Colonic mucosa (tissue), 4 donors: ENCODE results near the gene SLC9A2. TPM values are rescaled to one million over a fixed set of nuclear protein-coding genes. Genes with fewer than 3 reads are reported as not detected.

Experiments used
- DNase-seq: peaks from one replicate; pipeline ENCODE4 v3.0.0-alpha.2; 2020
- H3K27ac ChIP-seq: fragments of 200-600 bp; one replicate; pipeline ENCODE4 v1.8.0; 2021
- H3K27me3 ChIP-seq: fragments of 200-600 bp; one replicate; pipeline ENCODE4 v1.8.0; 2021
- H3K36me3 ChIP-seq: fragments of 200-600 bp; one replicate; pipeline ENCODE4 v1.8.0; 2021
- H3K4me1 ChIP-seq: fragments of 200-600 bp; one replicate; pipeline ENCODE4 v1.8.0; 2021; ENCODE audit warnings: mild to moderate bottlenecking
- H3K4me3 ChIP-seq: fragments of 200-600 bp; one replicate; pipeline ENCODE4 v1.8.0; 2021
- H3K9ac ChIP-seq, 2 donors: one replicate each; pipeline ENCODE4 v1.7.0; 2013; ENCODE audit warnings: control low read depth in 2 of 2, low read depth in 2 of 2, low read length in 2 of 2
- H3K9me3 ChIP-seq: fragments of 200-600 bp; one replicate; pipeline ENCODE4 v1.8.0; 2021
- CTCF ChIP-seq: fragments of 200-600 bp; IDR thresholded peaks from one replicate; pipeline ENCODE4 v1.8.0; 2022; ENCODE audit warnings: antibody characterized with exemption, mild to moderate bottlenecking
- intact Hi-C: fragments of 100-400 bp; cut with DNase I; formaldehyde crosslinking; loops from one replicate; pipeline ENCODE4 v1.14.1; 2022
- total RNA-seq, 2 donors: library from RNA; stranded (reverse); fragmentation: NEBNext Ultra II Directional in 1 of 2; extraction: Animal tissue kit (Norgen Biotek cat#: 25700) in 1 of 2; gene quantifications; one replicate each; pipeline ENCODE4 v1.2.1, GENCODE V29; 2021
- donor health status: healthy.
- donor health status: DM: no; HTN: no; CAD: no.
- donor health status: DM: no; HTN: no; CAD: no.

SLC9A2 gene
- total RNA-seq, 2 donors from 2014 or later: 58.4 to 76.2 TPM

GRCh38 chr2:102634831-102635241, 15.5 kb downstream of the SLC9A2 start:
- H3K27ac ChIP-seq: peak overlapping the region; percentile 92

GRCh38 chr2:102635317-102635716, 16.0 kb downstream of the SLC9A2 start:
- Histone ChIP-seq H3K9ac (peak overlapping the region in 1 of 2 donors; percentile 48), H3K27me3 (no peaks in the 10 kb centered on the region), H3K27ac (peak overlapping the region; percentile 92), H3K9me3 (no peaks in the 10 kb centered on the region), H3K4me1 (peaks cover 6% of the 10 kb centered on the region), H3K4me3 (no peak overlapping the region), H3K36me3 (no peaks in the 10 kb centered on the region)
- intact Hi-C loops: no loop called here
- no peak for TF ChIP-seq CTCF
- no peak for DNase-seq

More at GRCh38 chr2:102634831-102635241, 15.5 kb downstream of the SLC9A2 start:
- no peaks in the 10 kb centered on the region for H3K9me3 ChIP-seq
- intact Hi-C loops: no loop called here
- H3K4me1 ChIP-seq: peaks cover 6% of the 10 kb centered on the region
- H3K4me3 ChIP-seq: no peak overlapping the region
- DNase-seq: no peak
- no peak for TF ChIP-seq CTCF
- no peaks in the 10 kb centered on the region for H3K27me3 ChIP-seq
- H3K36me3 ChIP-seq: no peaks in the 10 kb centered on the region
- H3K9ac ChIP-seq: peak overlapping the region in 1 of 2 donors; percentile 48

GRCh38 chr2:102636283-102636907, 17.0 kb downstream of the SLC9A2 start:
- Histone ChIP-seq H3K4me1 (peaks cover 6% of the 10 kb centered on the region), H3K9ac (peak overlapping the region in 1 of 2 donors; percentile 63)
- peak; percentile 90 for DNase-seq

GRCh38 chr2:102637358-102637757, 18.0 kb downstream of the SLC9A2 start:
- peak; percentile 75 for DNase-seq
- TF ChIP-seq CTCF: no peak
- Histone ChIP-seq H3K36me3 (no peaks in the 10 kb centered on the region), H3K9ac (peak overlapping the region in 1 of 2 donors; percentile 63), H3K4me3 (no peak overlapping the region), H3K9me3 (no peaks in the 10 kb centered on the region), H3K27ac (peak overlapping the region; percentile 92), H3K4me1 (peaks cover 6% of the 10 kb centered on the region), H3K27me3 (no peaks in the 10 kb centered on the region)
- intact Hi-C loops: no loop called here

More at GRCh38 chr2:102636283-102636907, 17.0 kb downstream of the SLC9A2 start:
- Histone ChIP-seq H3K9me3 (no peaks in the 10 kb centered on the region), H3K27ac (peak overlapping the region; percentile 92), H3K4me3 (no peak overlapping the region), H3K36me3 (no peaks in the 10 kb centered on the region), H3K27me3 (no peaks in the 10 kb centered on the region)
- TF ChIP-seq CTCF: no peak
- intact Hi-C loops: no loop called here

- TF ChIP-seq CTCF: no peak
- H3K36me3 ChIP-seq: no peaks in the 10 kb centered on the region
- peak overlapping the region; percentile 92 for H3K27ac ChIP-seq
- H3K4me3 ChIP-seq: no peak overlapping the region
- no peak for DNase-seq
- peak overlapping the region in 1 of 2 donors; percentile 72 for H3K9ac ChIP-seq
- intact Hi-C loops: no loop called here
- H3K9me3 ChIP-seq: no peaks in the 10 kb centered on the region
- H3K4me1 ChIP-seq: peaks cover 6% of the 10 kb centered on the region
- H3K27me3 ChIP-seq: no peaks in the 10 kb centered on the region
Observed at GRCh38 chr2:102639429-102639828, 20.1 kb downstream of the SLC9A2 start.
